CD4-positive, alpha-beta T cell (primary cell): Measurements from ENCODE around the gene CASKIN1. TPM values are rescaled to one million over a fixed set of nuclear protein-coding genes. Genes with fewer than 3 reads are reported as not detected.
"Not testable (repeated sequence)": the region's sequence is repeated elsewhere in the genome, so short reads cannot be mapped to it uniquely, and the experiment has no call there.

Source experiments
- ATAC-seq: fragments of 200-7000 bp; cut with Tn5 transposase; one replicate; pipeline ENCODE4 v1.10.0; 2022; ENCODE audit warnings: mild to moderate bottlenecking; ENCODE audit not compliant: poor library complexity
- CTCF ChIA-PET: fragments of 350-600 bp; sonication (Branson Sonifier 250); formaldehyde crosslinking; loops from one replicate; lab custom pipeline; 2021; ENCODE audit warnings: antibody characterized with exemption, inconsistent platforms; lab: Charles Lee
- POLR2A ChIA-PET: fragments of 350-600 bp; sonication (Branson Sonifier 250); formaldehyde crosslinking; loops from one replicate; lab custom pipeline; 2021; ENCODE audit warnings: antibody characterized with exemption, inconsistent platforms; lab: Charles Lee
- DNase-seq, 14 experiments: peaks; one replicate each; pipeline ENCODE4 v3.0.0-alpha.2; 2013 to 2020; ENCODE audit warnings: mixed read lengths in 2 of 14
- H3K27ac ChIP-seq, 2 donors: one replicate each; pipeline versions ENCODE4 v1.5.1 to v1.7.0; 2013; ENCODE audit warnings: low read length in 2 of 2, low read depth in 1 of 2, mild to moderate bottlenecking in 1 of 2
- H3K27me3 ChIP-seq, 2 experiments: 1 replicate in 1 of 2; 2 replicates in 1 of 2; pipeline versions ENCODE4 v1.6.1 to v1.7.0; 2013; ENCODE audit warnings: low read length in 2 of 2, control low read depth in 1 of 2, mild to moderate bottlenecking in 1 of 2, moderate library complexity in 1 of 2; ENCODE audit not compliant: insufficient read depth in 2 of 2, control insufficient read depth in 1 of 2
- H3K36me3 ChIP-seq: one replicate; pipeline ENCODE4 v1.6.1; 2013; ENCODE audit warnings: low read length, control low read depth; ENCODE audit not compliant: insufficient read depth
- H3K4me1 ChIP-seq: one replicate; pipeline ENCODE4 v1.6.1; 2013; ENCODE audit warnings: low read length, control low read depth; ENCODE audit not compliant: insufficient read depth
- H3K4me3 ChIP-seq: one replicate; pipeline ENCODE4 v1.5.1; 2013; ENCODE audit warnings: mild to moderate bottlenecking, low read length, moderate library complexity
- H3K9me3 ChIP-seq, 2 experiments: 1 replicate in 1 of 2; 2 replicates in 1 of 2; pipeline versions ENCODE4 v1.6.1 to v1.7.0; 2013; ENCODE audit warnings: low read length in 2 of 2, mild to moderate bottlenecking in 2 of 2, control low read depth in 1 of 2, moderate library complexity in 1 of 2; ENCODE audit not compliant: control insufficient read depth in 1 of 2, insufficient read depth in 1 of 2
- H3K27ac Mint-ChIP-seq: one replicate; pipeline ENCODE4 v1.8.0; 2020; ENCODE audit warnings: mixed read lengths
- H3K27me3 Mint-ChIP-seq: one replicate; pipeline ENCODE4 v1.8.0; 2021; ENCODE audit warnings: mixed read lengths
- H3K36me3 Mint-ChIP-seq: one replicate; pipeline ENCODE4 v1.8.0; 2021; ENCODE audit warnings: low read depth, mixed read lengths
- H3K4me1 Mint-ChIP-seq: one replicate; pipeline ENCODE4 v1.8.0; 2021; ENCODE audit warnings: low read depth, mixed read lengths
- H3K4me3 Mint-ChIP-seq: one replicate; pipeline ENCODE4 v1.8.0; 2020; ENCODE audit warnings: mild to moderate bottlenecking, mixed read lengths
- H3K9me3 Mint-ChIP-seq: one replicate; pipeline ENCODE4 v1.8.0; 2020; ENCODE audit warnings: mixed read lengths
- intact Hi-C, 2 experiments: fragments of 100-400 bp; cut with DNase I in 1 of 2; cut with micrococcal nuclease in 1 of 2; formaldehyde crosslinking; loops; one replicate each; pipeline versions ENCODE4 v1.15.1 to v1.9.0; 2023 to 2025; cut with DNase I, micrococcal nuclease
- total RNA-seq, 174 experiments: library from RNA in 2 of 174; stranded (reverse) in 2 of 174; gene quantifications; one replicate each; pipeline ENCODE4 v1.2.3 and lab custom pipeline; 2021 to 2026
- TF ChIP-seq, protein P1 (sequence below): fragments of 200-600 bp; IDR thresholded peaks from one replicate; pipeline ENCODE4 v1.8.0; 2022; ENCODE audit warnings: antibody characterized with exemption, mild to moderate bottlenecking

Gene CASKIN1
- total RNA-seq, 2 experiments from 2014 or later = 0.06 TPM; not detected in 1

DNA sequence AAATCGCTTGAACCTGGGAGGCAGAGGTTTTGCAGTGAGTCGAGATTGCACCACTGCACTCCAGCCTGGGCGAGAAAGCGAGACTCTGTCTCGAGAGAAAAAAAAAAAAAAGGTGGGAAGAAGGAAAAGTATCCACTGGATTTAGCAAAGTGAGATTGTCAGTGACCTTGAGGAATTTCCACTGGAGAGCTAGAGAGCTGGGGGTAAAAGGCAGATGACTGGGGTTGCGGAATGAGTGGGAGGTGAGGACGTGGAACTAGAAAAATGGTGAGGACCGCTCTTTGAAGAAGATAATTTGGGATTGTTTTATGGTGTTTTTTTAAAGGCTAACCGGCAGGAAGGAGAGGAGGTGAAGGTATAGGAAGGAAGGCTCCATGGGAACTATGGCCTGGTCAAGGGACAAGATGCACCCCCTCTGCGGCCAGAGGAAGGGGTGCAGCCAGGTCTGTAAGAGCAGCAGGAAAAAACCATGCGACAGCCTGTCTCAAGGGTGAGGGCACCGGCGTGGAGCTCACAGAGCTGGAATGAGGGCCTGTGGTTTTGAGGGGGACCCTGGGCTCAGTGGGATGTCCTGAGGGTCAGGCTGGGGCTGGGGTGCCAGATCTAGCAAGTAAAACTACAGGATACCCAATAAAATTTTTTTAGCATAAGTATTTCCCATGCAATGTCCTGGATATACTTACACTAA, 8.2 kb upstream of the CASKIN1 start:
- peaks cover 13% of the 10 kb centered on the region for H3K4me1 Mint-ChIP-seq
- H3K4me3 Mint-ChIP-seq = peak overlapping the region; percentile 86
- Histone ChIP-seq H3K9me3 (no peaks in the 10 kb centered on the region), H3K27ac (peak overlapping the region; percentile 90 to 94), H3K4me3 (peak overlapping the region; percentile 59), H3K4me1 (peaks cover 23% of the 10 kb centered on the region), H3K36me3 (peaks cover 31% of the 10 kb centered on the region), H3K27me3 (no peaks in the 10 kb centered on the region)
- TF ChIP-seq, protein P1, sequence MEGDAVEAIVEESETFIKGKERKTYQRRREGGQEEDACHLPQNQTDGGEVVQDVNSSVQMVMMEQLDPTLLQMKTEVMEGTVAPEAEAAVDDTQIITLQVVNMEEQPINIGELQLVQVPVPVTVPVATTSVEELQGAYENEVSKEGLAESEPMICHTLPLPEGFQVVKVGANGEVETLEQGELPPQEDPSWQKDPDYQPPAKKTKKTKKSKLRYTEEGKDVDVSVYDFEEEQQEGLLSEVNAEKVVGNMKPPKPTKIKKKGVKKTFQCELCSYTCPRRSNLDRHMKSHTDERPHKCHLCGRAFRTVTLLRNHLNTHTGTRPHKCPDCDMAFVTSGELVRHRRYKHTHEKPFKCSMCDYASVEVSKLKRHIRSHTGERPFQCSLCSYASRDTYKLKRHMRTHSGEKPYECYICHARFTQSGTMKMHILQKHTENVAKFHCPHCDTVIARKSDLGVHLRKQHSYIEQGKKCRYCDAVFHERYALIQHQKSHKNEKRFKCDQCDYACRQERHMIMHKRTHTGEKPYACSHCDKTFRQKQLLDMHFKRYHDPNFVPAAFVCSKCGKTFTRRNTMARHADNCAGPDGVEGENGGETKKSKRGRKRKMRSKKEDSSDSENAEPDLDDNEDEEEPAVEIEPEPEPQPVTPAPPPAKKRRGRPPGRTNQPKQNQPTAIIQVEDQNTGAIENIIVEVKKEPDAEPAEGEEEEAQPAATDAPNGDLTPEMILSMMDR = no peak
- H3K36me3 Mint-ChIP-seq = peaks cover 13% of the 10 kb centered on the region
- H3K9me3 Mint-ChIP-seq = no peaks in the 10 kb centered on the region
- DNase-seq (no peak), ATAC-seq (no peak)
- CTCF ChIA-PET = interaction anchor here (1.1 kb wide), 2 partner anchors 10 to 64 kb away, joined by 3 read pairs; no protein-coding TSS in a partner anchor
- H3K27ac Mint-ChIP-seq = peak overlapping the region; percentile 62
- intact Hi-C loops = loop anchor here (1.0 to 5.0 kb wide), 6 partner anchors 19 to 157 kb away; partner anchors contain the start of genes E4F1 (in 2 of the 2), ECI1 (in 2 of the 2), NTHL1 (in 1 of the 2) and RNPS1 (in 1 of the 2)
- no peaks in the 10 kb centered on the region for H3K27me3 Mint-ChIP-seq
- POLR2A ChIA-PET = interaction anchor here (0.6 to 4.8 kb wide), 5 partner anchors 10 to 240 kb away, joined by 3 to 47 read pairs (median 5); partner anchors contain the start of genes PGP, RNPS1, RPS2 and TRAF7

GRCh38 chr16:2203119-2203688, 6.8 kb upstream of the CASKIN1 start:
- Histone ChIP-seq H3K36me3 (peaks cover 17% of the 10 kb centered on the region), H3K4me1 (peaks cover 23% of the 10 kb centered on the region)
- H3K27me3 ChIP-seq, H3K4me3 ChIP-seq, ATAC-seq, H3K27me3 Mint-ChIP-seq, DNase-seq, intact Hi-C loops, CTCF ChIA-PET, H3K27ac ChIP-seq, H3K9me3 Mint-ChIP-seq, H3K9me3 ChIP-seq: not testable (repeated sequence)
- POLR2A ChIA-PET = interaction anchor here (1.2 to 4.8 kb wide), 2 partner anchors 12 to 48 kb away, joined by 5 to 47 read pairs; partner anchors contain the start of genes PGP and TRAF7
- peak overlapping the region; percentile 86 for H3K4me3 Mint-ChIP-seq
- H3K4me1 Mint-ChIP-seq = peaks cover 14% of the 10 kb centered on the region
- H3K36me3 Mint-ChIP-seq = peaks cover 13% of the 10 kb centered on the region
- H3K27ac Mint-ChIP-seq = peak overlapping the region; percentile 53

DNA sequence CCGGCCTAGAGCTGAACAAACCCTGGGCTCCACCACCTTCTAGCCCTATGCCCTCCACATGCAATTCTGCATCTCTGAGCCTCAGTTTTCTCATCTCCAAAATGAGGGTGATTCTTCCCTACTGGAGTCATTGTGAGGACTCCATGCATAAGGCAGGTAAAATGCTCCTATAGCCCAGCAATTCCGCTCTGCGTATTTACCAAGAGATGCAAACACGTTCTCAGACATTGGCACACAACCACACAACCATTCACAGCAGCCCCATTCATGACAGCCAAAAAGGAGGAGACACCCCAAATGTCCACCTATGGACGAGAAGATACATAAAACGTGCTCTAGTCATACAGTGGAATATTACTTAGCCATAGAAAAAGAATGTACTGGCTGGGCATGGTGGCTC, 3.9 kb upstream of the CASKIN1 start:
- Mint-ChIP-seq H3K4me1 (peaks cover 10% of the 10 kb centered on the region), H3K27ac (no peak overlapping the region), H3K27me3 (peaks cover 20% of the 10 kb centered on the region), H3K9me3 (no peaks in the 10 kb centered on the region), H3K36me3 (no peaks in the 10 kb centered on the region), H3K4me3 (no peak overlapping the region)
- no peak overlapping the region for H3K4me3 ChIP-seq
- intact Hi-C loops = no loop called here
- peaks cover 21 to 23% of the 10 kb centered on the region in 2 experiments for H3K27me3 ChIP-seq
- no peaks in the 10 kb centered on the region for H3K36me3 ChIP-seq
- H3K4me1 ChIP-seq = peaks cover 19% of the 10 kb centered on the region
- TF ChIP-seq, protein P1 = no peak
- DNase-seq (no peak), ATAC-seq (no peak)
- peaks cover 0 to 4% of the 10 kb centered on the region in 2 experiments for H3K9me3 ChIP-seq
- CTCF ChIA-PET = no interaction called here
- no peak overlapping the region for H3K27ac ChIP-seq
- POLR2A ChIA-PET = no interaction called here
